Prostate gland (tissue), 2 donors: ENCODE data around the gene RIT2.

ENCODE experiments used
- POLR2AphosphoS5 ChIP-seq: sonication (generic); formaldehyde crosslinking; IDR thresholded peaks from one replicate; pipeline ENCODE4 v1.6.1; 2017; ENCODE audit warnings: antibody characterized with exemption
- TF ChIP-seq, protein P1 (sequence below), 4 experiments: fragments of 200-600 bp in 2 of 4; fragments of 450-650 bp in 2 of 4; sonication (generic) in 2 of 4; IDR thresholded peaks; 1 replicate in 3 of 4; 2 replicates in 1 of 4; pipeline ENCODE4 v1.5.1; 2016 to 2019; ENCODE audit warnings: antibody characterized with exemption in 4 of 4, mild to moderate bottlenecking in 2 of 4, moderate library complexity in 2 of 4

DNA sequence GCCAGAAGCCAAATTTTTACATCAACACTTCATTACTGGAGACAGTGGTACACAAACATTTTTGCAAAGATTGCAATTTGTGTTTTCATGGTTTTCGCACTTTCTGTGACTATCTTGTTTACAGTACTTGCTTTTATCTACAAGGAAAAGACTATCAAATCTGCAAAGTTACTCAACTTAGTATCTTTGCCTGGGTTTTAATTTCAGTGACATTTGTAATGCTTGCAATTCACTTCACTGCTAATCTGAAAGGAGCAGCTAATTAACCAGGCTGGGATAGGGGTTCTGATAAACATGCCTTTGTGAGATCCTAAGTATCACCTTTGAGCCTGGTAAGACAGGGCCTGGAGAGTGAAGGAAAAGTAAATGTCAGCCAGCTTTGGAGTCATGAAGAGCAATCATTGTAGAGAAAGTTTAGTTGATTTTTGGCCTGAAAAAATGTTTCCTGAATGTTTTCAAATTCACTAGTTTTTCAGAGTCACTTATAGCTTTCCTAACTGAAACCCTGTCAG, 194.2 kb downstream of the RIT2 start:
- TF ChIP-seq POLR2AphosphoS5: no peak
- TF ChIP-seq, protein P1, sequence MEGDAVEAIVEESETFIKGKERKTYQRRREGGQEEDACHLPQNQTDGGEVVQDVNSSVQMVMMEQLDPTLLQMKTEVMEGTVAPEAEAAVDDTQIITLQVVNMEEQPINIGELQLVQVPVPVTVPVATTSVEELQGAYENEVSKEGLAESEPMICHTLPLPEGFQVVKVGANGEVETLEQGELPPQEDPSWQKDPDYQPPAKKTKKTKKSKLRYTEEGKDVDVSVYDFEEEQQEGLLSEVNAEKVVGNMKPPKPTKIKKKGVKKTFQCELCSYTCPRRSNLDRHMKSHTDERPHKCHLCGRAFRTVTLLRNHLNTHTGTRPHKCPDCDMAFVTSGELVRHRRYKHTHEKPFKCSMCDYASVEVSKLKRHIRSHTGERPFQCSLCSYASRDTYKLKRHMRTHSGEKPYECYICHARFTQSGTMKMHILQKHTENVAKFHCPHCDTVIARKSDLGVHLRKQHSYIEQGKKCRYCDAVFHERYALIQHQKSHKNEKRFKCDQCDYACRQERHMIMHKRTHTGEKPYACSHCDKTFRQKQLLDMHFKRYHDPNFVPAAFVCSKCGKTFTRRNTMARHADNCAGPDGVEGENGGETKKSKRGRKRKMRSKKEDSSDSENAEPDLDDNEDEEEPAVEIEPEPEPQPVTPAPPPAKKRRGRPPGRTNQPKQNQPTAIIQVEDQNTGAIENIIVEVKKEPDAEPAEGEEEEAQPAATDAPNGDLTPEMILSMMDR (IDR thresholded peaks at IDR 0.05): no peak
